Placental pericyte (primary cell): ENCODE measurements around the gene APOF. TPM values are rescaled to one million over a fixed set of nuclear protein-coding genes. Genes with fewer than 3 reads are reported as not detected.

Source experiments
- small RNA-seq: library from RNA; depleted of rRNA; stranded (forward); fragments of <200 nt; gene quantifications from one replicate; pipeline ENCODE3, GENCODE V24; 2012; ENCODE audit warnings: low replicate concordance
- total RNA-seq: library from RNA; depleted of rRNA; stranded (reverse); fragments of >200 nt; gene quantifications from 2 replicates; pipeline ENCODE4 v1.2.3, GENCODE V29; 2012

The APOF gene, protein sequence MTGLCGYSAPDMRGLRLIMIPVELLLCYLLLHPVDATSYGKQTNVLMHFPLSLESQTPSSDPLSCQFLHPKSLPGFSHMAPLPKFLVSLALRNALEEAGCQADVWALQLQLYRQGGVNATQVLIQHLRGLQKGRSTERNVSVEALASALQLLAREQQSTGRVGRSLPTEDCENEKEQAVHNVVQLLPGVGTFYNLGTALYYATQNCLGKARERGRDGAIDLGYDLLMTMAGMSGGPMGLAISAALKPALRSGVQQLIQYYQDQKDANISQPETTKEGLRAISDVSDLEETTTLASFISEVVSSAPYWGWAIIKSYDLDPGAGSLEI
- total RNA-seq, result not detected in 2 replicates

DNA sequence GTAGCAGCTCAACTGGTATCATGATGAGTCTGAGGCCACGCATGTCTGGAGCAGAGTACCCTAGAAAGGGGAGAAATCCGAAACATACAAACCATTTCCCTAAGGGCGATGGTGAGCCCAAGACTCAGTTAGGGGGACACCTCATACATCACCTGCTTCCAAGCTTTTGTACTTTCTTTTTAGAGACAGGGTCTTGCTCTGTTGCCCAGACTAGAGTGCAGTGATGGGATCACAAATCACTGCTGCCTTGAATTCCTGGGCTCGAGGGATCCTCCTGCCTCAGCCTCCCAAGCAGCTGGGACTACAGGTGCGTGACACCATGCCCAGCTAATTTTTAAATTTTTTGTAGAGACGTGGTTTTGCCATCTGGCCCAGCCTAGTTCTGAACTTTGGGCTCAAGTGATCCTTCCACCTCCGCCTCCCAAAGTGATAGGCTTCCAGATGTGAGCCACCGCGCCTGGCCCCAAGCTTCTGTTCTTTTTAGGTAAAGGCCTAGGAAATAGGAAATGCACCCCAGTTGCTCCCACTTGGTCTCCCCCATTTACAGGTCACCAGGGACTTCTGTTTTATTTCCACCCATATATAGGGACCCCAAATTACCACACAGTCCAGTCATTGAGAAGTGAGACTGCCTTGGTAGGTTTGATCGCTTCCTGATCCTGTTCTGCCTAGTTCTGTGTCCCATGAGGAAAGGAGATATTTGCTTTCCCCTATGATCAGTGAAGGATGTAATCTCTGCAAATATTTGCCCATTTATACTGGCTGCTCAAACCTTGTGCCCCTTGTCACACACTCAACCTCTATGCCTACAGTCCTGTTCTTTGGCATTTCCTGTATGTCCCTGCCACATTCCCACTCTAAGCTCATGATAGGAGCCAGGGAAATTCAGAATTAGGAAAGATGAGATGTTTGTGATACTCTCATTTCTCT lies at the start of gene APOF:
APOF (minus strand) TSS at position 728 of the 930 bp plus-strand sequence; CDS start at position 616, 112 bp downstream.

GRCh38 chr12:56359851-56360767 lies 2.5 kb downstream of the APOF start, which contains the start of gene STAT2:
Gene STAT2 (minus strand): TSS chr12:56360107. CDS start chr12:56356571, 3,536 bp downstream.

DNA sequence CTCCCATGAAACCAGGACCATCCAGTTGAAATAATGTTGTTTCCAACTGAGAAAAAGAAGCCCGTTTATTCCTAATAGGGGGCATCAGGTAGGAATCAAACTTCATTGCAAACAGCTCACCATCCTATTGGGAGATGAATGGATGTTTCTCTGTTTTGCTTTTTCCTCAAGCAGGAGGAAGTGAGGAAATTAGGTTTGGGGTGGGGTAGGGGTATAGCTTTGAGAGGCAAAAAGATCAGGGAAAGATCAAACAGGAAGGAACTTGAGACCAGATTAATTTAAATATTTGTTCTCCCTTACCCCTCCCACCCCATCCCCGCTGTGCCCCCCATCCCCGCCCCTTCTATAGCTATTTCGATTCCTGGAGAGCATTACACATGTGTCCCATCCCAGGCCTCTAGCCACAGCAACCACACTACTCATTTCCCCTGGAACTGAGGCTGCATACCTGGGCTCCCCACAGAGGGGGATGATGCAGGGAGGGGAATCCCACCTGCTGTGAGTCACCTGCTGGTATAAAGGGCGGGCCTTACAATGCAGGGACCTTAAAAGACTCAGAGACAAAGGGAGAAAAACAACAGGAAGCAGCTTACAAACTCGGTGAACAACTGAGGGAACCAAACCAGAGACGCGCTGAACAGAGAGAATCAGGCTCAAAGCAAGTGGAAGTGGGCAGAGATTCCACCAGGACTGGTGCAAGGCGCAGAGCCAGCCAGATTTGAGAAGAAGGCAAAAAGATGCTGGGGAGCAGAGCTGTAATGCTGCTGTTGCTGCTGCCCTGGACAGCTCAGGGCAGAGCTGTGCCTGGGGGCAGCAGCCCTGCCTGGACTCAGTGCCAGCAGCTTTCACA lies 24.1 kb downstream of the APOF start, which contains the start of gene IL23A:
IL23A (plus strand) TSS at position 577 of the 850 bp plus-strand sequence; CDS start at position 738, 161 bp downstream.

GRCh38 chr12:56333679-56334489 lies 28.8 kb downstream of the APOF start, which contains the start of gene PAN2:
Gene PAN2 (minus strand): TSS chr12:56334000. CDS start chr12:56333094, 906 bp downstream.

GRCh38 chr12:56315622-56316473 lies 46.8 kb downstream of the APOF start, which contains the start of gene CNPY2:
Gene CNPY2 (minus strand): TSS chr12:56315988. CDS start chr12:56315217, 771 bp downstream.

Small RNAs within 50 kb of the gene (small RNA-seq; reads per million reads assigned to genes)
- gene RNU7-40P, result 0.20 reads per million

Other genes with a start within 250 kb of the APOF start
- 918 and 4,761 TPM in 2 replicates for gene RPL41, start 246.2 kb downstream of the APOF start, total RNA-seq
- 5.0 and 7.4 TPM in 2 replicates for gene ZC3H10, start 244.6 kb downstream of the APOF start, total RNA-seq
- gene ESYT1, start 234.6 kb downstream of the APOF start, total RNA-seq, result 334 and 363 TPM in 2 replicates
- gene MYL6B, start 210.3 kb downstream of the APOF start, total RNA-seq, result 39.5 and 81.2 TPM in 2 replicates
- 1,095 and 1,312 TPM in 2 replicates for gene MYL6, start 204.5 kb downstream of the APOF start, total RNA-seq
- gene SMARCC2, start 173.4 kb downstream of the APOF start, total RNA-seq, result 45.4 and 50.1 TPM in 2 replicates
- 104 and 236 TPM in 2 replicates for gene RNF41, start 140.9 kb downstream of the APOF start, total RNA-seq
- gene NABP2, start 138.5 kb downstream of the APOF start, total RNA-seq, result 26.3 and 42.1 TPM in 2 replicates
- gene SLC39A5, start 132.8 kb downstream of the APOF start, total RNA-seq, result not detected in 2 replicates
- gene ANKRD52, start 104.5 kb downstream of the APOF start, total RNA-seq, result 21.2 and 39.4 TPM in 2 replicates
- 10.3 and 14.9 TPM in 2 replicates for gene COQ10A, start 95.9 kb downstream of the APOF start, total RNA-seq
- gene CS, start 62.5 kb downstream of the APOF start, total RNA-seq, result 83.4 and 160 TPM in 2 replicates
- 84.8 and 105 TPM in 2 replicates for gene CNPY2, start 46.9 kb downstream of the APOF start, total RNA-seq
- gene PAN2, start 28.9 kb downstream of the APOF start, total RNA-seq, result 13.6 and 20.6 TPM in 2 replicates
- gene IL23A, start 24.0 kb downstream of the APOF start, total RNA-seq, result not detected in 2 replicates
- 271 and 396 TPM in 2 replicates for gene STAT2, start 2.8 kb downstream of the APOF start, total RNA-seq
- gene TIMELESS, start 86.6 kb upstream of the APOF start, total RNA-seq, result 2.0 and 21.9 TPM in 2 replicates
- gene MIP, start 91.8 kb upstream of the APOF start, total RNA-seq, result not detected in 2 replicates
- 1.8 and 2.7 TPM in 2 replicates for gene SPRYD4, start 105.7 kb upstream of the APOF start, total RNA-seq
- not detected in 2 replicates for gene GLS2, start 125.3 kb upstream of the APOF start, total RNA-seq
- gene RBMS2, start 159.0 kb upstream of the APOF start, total RNA-seq, result 13.8 and 39.8 TPM in 2 replicates